ENCODE results near the gene RAB11FIP4. TPM values are rescaled to one million over a fixed set of nuclear protein-coding genes. Genes with fewer than 3 reads are reported as not detected.

The RAB11FIP4 gene
- total RNA-seq, 4 donors from 2014 or later = 0.09 to 0.22 (median 0.16) TPM; not detected in 1

GRCh38 chr17:31518478-31518877, 127.0 kb downstream of the RAB11FIP4 start:
- H3K4me3 ChIP-seq = no peak overlapping the region
- ATAC-seq = no peak
- no peaks in the 10 kb centered on the region for H3K27me3 ChIP-seq
- no peak for DNase-seq
- no peaks in the 10 kb centered on the region for H3K36me3 ChIP-seq
- in situ Hi-C loops (cut with MboI; ENCODE audit: low sequenced_read_pairs in 4 of 4) (no loop called here), intact Hi-C loops (cut with DNase I; ENCODE audit: low total_unique reads) (no loop called here)
- H3K27ac ChIP-seq = no peak overlapping the region
- TF ChIP-seq POLR2A (IDR thresholded peaks at IDR 0.05) (no peak), CTCF (IDR thresholded peaks at IDR 0.05 in 4 of 5, conservative IDR thresholded peaks at IDR 0.05 in 1 of 5) (no peak)
- no peaks in the 10 kb centered on the region for H3K9me3 ChIP-seq
- H3K4me1 ChIP-seq = no peaks in the 10 kb centered on the region

- H3K4me1 ChIP-seq = no peaks in the 10 kb centered on the region
- no peak for DNase-seq
- intact Hi-C loops (cut with DNase I; ENCODE audit: low total_unique reads) = no loop called here
- no peak overlapping the region for H3K27ac ChIP-seq
- H3K27me3 ChIP-seq = no peaks in the 10 kb centered on the region
- in situ Hi-C loops (cut with MboI; ENCODE audit: low sequenced_read_pairs in 4 of 4) = loop anchor here in 1 of 4 donors (5.0 kb wide), 1 partner anchor 79 kb away; no protein-coding TSS in a partner anchor
- no peaks in the 10 kb centered on the region for H3K9me3 ChIP-seq
- H3K36me3 ChIP-seq = no peaks in the 10 kb centered on the region
- TF ChIP-seq CTCF (IDR thresholded peaks at IDR 0.05 in 4 of 5, conservative IDR thresholded peaks at IDR 0.05 in 1 of 5) (no peak), POLR2A (IDR thresholded peaks at IDR 0.05) (no peak)
- ATAC-seq = no peak
- H3K4me3 ChIP-seq = no peak overlapping the region
Measured at GRCh38 chr17:31521632-31522283, 130.3 kb downstream of the RAB11FIP4 start.

GRCh38 chr17:31522284-31522931, 130.9 kb downstream of the RAB11FIP4 start:
- no peaks in the 10 kb centered on the region for H3K36me3 ChIP-seq
- no peaks in the 10 kb centered on the region for H3K27me3 ChIP-seq
- no peak overlapping the region for H3K4me3 ChIP-seq
- no peak for DNase-seq
- H3K27ac ChIP-seq = no peak overlapping the region
- no peaks in the 10 kb centered on the region for H3K9me3 ChIP-seq
- in situ Hi-C loops (cut with MboI; ENCODE audit: low sequenced_read_pairs in 4 of 4) (loop anchor here in 1 of 4 donors (5.0 kb wide), 1 partner anchor 80 kb away; no protein-coding TSS in a partner anchor), intact Hi-C loops (cut with DNase I; ENCODE audit: low total_unique reads) (no loop called here)
- no peaks in the 10 kb centered on the region for H3K4me1 ChIP-seq
- no peak for TF ChIP-seq POLR2A (IDR thresholded peaks at IDR 0.05)
- no peak for TF ChIP-seq CTCF (IDR thresholded peaks at IDR 0.05 in 4 of 5, conservative IDR thresholded peaks at IDR 0.05 in 1 of 5)
- ATAC-seq = no peak

- TF ChIP-seq POLR2A (IDR thresholded peaks at IDR 0.05) (no peak), CTCF (IDR thresholded peaks at IDR 0.05 in 4 of 5, conservative IDR thresholded peaks at IDR 0.05 in 1 of 5) (no peak)
- ATAC-seq = no peak
- Histone ChIP-seq H3K27me3 (no peaks in the 10 kb centered on the region), H3K27ac (no peak overlapping the region), H3K9me3 (no peaks in the 10 kb centered on the region), H3K4me1 (no peaks in the 10 kb centered on the region), H3K36me3 (no peaks in the 10 kb centered on the region), H3K4me3 (no peak overlapping the region)
- DNase-seq = no peak
- intact Hi-C loops (cut with DNase I; ENCODE audit: low total_unique reads) (no loop called here), in situ Hi-C loops (cut with MboI; ENCODE audit: low sequenced_read_pairs in 4 of 4) (loop anchor here in 1 of 4 donors (5.0 kb wide), 1 partner anchor 81 kb away; no protein-coding TSS in a partner anchor)
Measured at GRCh38 chr17:31522987-31523495, 131.6 kb downstream of the RAB11FIP4 start.

Data from gastrocnemius medialis (tissue), 4 donors.